GM18498 (cell line): Measurements from ENCODE around the gene CABP4.
"Not testable (repeated sequence)": the region's sequence is repeated elsewhere in the genome, so short reads cannot be mapped to it uniquely, and the experiment has no call there.

Experiments used
- ATAC-seq: cut with Tn5 transposase; IDR thresholded peaks from one replicate; pipeline ENCODE4 v1.9.1; 2021; ENCODE audit warnings: mild to moderate bottlenecking, moderate library complexity; ENCODE audit not compliant: unreplicated experiment

The CABP4 gene

DNA sequence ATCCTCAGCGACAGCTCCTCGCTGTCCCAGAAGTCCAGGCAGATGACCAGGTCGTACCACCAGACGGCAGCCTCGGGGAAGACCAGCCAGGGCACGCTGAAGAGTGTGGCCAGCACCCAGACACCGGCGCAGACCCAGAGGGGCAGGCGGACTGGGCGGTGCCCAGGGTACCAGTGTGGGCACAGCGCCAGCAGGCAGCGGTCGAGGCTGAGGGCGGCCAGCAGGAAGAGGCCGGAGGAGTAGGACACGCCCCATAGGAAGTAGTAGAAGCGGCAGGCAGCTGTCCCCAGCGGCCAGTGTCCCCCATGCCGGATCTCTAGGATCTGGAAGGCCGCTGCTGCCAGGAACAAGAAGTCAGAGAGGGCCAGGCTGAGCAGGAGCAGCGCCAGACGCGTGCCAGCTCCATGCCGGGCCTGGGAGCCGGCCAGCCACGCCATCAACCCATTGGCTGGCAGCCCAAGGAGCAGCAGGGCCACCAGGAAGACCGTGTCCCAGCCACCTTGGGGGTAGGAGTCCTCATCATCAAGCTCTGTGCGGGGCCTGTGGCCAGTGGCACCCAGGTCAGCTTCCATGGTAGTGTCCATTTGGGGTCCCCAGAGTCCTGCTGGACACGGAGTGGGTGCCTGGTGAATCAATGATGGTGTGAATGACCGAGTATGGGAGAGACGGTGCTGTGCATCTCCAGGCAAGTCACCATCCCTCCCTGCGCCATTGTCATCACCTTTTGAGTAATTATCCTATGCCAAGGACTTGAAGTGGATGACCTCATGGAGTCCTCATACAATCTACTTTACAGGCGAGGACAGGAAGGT, 2.8 kb upstream of the CABP4 start, which contains the start of gene GPR152:
TSS of gene GPR152 (minus strand) at position 589 of the 812 bp plus-strand sequence. CDS start at position 584, 5 bp downstream.
- ATAC-seq = no peak

DNA sequence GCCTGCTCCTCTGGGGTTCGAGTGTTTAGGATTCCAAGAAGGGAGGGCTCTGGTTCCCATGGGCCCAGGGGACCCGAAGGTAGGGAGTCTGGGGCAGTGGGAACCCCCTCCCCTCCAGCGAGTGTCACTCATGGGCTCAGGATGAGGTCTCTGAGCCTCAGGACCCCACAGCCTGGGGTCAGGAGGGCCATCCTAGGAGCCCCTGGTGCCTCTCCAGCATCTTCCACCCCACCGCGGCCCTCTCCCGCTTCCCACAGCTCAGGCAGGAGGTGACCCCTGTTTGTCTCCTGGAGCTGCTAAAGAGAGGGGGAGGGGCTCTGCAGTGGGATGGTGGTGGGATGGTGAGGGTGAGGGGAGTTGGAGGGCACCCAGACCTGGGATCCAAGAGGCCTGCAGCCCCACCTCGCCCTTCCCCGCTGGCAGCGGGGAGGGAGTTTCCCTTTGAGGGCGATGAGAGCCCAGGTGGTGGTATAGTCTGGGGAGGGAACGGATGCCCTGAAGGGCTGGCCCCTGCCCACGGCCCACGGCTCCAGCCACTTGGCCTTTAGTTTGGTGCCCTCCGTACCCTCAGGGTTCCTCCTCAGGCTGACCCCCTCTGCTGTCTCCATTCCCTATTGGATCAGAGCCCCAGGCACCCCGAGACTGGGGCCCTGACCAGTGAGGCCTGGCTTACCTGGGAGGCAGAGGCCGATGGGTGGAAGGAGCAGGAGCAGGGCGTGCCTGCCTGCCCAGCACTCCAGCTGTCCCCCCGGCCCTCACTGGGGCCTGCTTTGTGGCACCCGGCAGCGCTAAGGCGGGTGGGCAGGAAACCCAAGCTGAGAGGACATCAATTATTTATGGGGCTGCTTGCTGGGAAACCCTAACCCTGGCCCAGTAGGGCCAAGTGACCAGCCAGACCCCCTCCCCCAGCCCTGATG, 1.1 kb upstream of the CABP4 start:
- ATAC-seq = no peak

DNA sequence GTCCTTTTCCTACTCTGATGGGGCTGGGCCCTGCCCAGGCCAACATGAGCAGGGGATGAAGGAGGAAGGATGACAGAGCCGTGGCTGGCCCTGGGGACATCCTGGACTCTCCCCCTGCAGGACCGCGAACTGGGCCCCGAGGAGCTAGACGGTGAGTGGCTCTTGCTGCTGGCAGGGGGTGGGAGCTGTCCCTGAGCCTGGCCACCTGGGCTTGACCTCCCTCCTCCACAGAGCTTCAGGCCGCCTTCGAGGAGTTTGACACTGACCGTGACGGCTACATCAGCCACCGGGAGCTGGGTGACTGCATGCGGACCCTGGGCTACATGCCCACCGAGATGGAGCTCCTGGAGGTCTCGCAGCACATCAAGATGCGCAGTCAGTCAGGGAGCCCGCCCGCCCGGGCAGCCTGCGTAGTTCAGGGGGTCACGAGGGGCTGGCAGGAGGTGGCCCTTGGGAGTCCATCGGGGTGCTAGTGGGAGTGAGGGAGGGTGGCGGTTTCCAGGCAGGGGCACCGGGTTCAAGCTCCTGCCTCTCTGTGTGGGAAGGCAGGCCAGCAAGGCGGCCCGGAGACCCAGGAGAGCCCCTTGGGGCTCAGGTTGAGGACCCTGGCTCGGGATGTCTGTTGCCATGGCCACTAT, 1.0 kb downstream of the CABP4 start:
- no peak for ATAC-seq

DNA sequence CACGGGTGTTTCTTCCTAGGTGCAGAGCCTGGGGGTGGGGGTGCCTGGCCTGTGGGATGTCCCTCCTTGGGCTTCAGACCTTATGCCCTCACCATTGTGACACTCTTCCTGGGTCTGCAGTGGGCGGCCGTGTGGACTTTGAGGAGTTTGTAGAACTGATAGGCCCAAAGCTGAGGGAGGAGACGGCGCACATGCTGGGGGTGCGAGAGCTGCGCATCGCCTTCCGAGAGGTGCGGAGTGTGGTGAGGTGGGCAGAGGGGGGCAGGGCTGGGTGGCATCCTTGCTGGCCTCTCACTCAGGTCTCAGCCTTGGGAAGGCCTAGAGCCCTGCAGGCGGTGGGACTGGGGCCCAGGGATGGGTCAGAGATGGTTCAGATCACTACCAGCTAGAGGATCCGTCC, 2.3 kb downstream of the CABP4 start:
- no peak for ATAC-seq

DNA sequence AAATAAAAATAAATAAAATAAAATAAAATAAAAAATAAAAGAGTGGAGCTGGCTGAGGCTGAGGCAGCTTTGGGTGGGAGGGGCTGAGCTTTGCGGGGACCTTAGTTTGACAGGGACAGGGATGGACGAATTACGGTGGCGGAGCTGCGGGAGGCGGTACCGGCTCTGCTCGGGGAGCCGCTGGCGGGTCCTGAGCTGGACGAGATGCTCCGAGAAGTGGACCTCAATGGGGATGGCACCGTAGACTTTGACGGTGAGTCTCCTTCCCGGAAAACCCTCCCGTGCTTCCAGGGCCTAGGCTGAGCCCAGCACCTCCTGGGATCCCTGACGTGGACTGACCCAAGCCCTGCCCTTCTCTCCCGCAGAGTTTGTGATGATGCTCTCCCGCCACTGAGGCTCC, 3.1 kb downstream of the CABP4 start:
- no peak for ATAC-seq

DNA sequence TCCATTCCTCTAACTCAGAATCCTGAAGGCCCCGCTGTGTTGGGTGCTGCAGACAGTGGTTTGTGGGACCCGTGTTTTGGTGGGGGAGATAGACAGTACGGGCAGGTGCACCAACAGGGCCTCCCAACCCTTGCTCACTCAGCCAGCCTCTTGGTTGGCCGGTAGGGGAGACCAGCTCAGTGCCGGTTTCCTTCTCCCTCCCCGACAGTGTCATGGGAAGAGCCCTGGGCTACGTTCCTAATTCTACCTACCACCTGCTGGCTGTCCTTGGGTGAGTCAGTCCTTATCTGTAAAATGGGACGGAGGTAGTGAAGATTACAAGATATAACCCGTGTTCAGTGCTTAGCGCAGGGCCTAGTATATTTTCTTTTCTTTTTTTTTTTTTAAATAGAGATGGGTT, 8.0 kb downstream of the CABP4 start:
- no peak for ATAC-seq

DNA sequence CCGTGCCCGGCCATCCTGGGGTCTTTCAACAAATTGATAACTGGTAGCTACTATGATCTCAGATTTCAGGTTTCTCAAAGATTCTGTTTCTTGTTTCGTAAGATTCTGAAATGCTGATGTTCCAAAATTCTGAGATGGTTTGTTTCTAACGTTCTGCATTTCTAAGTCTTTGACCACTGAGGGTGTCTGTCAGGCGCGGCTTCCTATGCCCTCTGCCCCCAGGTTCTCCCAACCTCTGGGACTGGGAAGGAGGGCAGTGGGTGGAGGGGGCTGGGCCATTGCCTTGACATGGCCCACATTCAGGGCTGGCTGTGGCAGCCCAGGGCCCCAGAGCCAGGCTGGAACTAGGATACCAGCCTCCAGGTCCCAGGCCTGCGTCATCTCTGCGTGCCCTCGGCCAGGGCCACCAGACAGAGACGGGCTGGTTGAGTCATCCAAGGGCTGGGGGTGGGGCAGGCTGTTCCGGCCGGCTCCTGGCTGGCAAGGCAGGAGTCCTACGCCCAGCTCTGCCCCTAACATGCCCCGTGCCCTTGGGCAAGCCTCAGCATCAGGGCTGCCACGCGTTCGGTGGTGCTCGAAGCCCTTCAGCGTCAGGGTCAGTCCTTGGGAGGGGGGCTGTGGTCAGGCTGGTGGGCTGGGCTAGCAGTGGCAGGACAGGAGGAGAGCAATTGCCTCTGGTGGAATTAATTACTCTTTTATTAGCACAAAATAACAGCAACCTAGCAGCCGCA, 8.7 kb downstream of the CABP4 start:
- no peak for ATAC-seq

DNA sequence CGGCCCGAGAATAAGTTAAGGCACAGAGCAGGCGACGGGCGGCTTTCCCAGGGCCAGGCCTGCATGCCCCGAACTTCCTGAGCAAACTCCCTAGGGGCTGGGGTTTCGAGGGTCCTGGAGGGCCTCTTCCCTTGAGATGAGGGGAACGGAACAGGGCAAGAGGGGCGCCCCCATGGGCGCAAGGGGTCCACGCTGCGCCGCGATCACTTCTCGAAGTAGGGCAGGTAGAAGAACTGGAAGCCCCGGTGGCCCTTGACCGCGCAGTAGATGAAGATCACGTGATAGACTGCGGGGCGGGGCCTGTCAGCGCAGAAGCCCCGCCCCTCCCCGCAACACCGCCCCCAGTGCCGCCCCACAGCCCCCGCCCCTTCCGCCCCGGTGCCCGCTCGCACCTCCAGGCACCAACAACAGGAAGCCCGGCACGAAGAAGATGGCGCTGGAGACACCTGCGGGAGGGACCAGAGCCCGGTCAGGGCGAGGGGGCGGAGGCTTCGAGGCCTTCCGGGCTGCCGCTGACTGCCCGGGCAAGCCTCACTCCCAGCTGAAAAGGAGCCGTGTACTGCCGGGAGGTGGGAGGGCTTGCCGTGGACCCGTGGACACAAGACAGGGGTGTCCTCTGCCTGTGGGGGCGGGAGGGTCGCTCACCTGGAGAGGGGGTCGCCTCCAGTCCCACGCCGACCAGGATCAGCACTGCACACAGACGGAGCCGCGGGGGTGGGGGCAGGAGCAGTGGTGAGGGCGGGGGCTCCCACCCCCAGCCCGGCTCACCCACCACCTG, 9.4 kb downstream of the CABP4 start:
- ATAC-seq = peak; percentile 55

DNA sequence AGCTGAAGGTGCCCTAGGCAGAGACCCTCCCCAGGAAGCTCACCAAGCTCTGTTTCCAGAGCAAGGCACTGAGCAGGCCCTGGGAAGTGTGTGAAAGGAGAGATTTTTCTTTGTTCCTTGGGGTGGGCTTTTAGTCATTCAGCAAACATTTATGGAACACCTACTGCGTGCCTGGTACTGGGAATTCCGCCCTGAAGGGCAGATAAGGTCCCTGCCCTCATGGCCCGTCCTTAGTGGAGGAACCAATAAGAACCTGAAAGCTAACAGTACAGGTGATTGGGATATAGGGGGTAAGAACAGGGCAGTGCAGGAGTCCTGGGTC, 10.0 kb downstream of the CABP4 start:
- no peak for ATAC-seq

DNA sequence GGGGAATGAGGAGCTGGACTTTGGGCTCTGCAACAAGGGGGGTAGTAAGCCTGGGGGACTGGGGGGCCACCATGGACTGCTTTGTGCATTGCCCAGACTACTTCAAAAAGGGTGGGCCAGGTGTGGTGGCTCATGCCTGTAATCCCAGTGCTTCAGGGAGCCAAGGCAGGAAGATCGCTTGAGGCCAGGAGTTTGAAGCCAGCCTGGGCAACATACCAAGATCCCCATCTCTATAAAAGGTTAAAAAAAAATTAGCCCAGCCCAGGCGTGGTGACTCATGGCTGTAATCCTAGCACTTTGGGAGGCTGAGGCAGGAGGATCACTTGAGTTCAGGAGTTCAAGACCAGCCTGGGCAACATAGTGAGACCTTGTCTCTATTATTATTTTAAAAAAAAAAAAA, 10.4 kb downstream of the CABP4 start:
- not testable (repeated sequence) for ATAC-seq

DNA sequence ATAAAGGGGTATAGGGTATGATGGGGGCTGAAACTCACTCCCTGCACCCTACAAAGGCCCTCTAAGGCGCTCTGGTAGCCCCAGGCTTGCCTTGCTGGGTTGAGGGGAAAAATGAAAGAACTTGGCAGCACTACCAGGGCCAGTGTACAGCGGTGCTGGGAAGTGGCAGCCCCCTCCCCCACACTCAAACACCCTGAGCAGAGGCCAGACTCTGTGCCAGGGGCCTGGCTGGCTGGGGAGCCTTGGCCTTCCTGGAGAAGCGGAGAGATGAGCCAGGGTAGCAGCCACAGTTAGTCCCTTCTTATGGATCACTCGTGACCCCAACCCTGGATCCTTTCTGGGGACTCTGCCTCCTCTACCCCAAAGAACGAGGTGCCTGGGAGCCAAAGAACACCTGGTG, 11.2 kb downstream of the CABP4 start:
- ATAC-seq = no peak

DNA sequence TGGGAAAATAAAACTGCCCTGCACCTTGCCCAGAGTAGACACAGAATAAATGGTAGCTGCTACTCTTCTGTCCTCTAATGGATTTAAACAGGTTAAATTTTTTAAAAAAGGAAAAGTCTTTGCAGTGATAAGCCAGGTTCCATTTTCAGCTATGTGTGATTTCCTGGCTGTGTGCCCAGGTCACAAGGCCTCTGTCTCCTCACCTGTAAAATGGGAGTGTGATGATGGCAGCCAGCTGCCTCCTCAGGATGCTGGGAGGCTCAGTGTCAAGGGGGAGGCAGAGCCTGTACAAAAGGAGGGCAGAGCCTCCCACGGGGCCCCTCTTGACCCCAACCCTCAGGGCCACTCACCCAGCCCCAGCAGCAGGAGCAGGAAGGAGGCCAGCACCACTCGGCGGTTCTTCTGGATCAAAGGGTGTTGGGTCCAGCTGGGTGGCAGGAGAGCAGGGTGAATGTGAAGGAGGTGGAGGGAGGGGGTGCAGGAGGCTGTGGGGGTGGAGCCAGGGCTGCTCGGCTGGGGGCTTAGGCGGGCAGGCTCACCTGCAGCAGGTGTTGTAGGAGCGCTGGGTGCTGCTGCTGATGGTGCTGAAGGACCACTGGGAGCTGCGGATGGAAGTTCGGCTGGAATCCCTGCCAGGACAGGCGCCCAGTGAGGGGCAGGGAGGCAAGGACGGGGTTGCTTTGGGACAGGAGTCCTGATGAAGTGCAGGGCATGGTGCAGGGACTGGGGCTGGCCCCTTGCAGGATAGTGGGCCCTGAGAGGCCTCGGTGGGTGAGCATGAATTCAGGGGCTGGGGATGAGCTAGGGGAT, 12.0 kb downstream of the CABP4 start:
- no peak for ATAC-seq

DNA sequence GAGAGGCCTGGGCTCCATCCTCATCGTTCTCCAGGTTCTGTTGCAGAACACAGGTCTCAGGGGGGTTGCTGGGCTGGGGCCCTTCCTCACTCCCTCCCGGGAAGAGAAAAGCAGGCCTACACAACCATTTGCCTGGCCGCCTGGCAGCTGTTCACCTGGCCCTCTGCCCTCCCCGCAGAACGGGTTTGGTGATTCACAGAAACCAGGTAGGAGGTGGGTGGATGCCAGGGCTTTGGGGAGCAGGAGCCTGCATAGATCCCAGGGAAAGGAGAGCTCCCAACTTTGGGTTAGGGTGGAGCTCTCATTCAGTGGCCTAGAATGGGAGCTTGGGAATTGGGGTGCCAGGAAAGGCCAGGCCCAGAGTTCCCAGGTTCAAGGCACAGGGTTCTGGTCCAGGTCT, 12.9 kb downstream of the CABP4 start:
- ATAC-seq = no peak

DNA sequence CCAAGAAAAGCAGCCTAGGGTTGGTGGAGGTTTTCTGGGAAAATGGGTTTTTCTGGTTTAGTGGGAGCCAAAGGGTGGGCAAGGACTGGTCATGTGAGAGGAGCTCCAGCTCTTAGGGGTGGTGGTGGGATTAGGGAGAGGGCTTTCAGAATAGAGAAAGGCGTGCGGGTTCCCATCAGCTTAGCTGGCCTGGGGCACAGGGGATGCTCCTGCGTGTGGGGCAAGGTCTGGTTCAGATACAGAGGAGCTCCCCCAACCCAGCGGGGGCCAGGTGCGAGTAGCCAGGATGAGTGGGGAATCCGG, 13.3 kb downstream of the CABP4 start:
- ATAC-seq = peak; percentile 2

DNA sequence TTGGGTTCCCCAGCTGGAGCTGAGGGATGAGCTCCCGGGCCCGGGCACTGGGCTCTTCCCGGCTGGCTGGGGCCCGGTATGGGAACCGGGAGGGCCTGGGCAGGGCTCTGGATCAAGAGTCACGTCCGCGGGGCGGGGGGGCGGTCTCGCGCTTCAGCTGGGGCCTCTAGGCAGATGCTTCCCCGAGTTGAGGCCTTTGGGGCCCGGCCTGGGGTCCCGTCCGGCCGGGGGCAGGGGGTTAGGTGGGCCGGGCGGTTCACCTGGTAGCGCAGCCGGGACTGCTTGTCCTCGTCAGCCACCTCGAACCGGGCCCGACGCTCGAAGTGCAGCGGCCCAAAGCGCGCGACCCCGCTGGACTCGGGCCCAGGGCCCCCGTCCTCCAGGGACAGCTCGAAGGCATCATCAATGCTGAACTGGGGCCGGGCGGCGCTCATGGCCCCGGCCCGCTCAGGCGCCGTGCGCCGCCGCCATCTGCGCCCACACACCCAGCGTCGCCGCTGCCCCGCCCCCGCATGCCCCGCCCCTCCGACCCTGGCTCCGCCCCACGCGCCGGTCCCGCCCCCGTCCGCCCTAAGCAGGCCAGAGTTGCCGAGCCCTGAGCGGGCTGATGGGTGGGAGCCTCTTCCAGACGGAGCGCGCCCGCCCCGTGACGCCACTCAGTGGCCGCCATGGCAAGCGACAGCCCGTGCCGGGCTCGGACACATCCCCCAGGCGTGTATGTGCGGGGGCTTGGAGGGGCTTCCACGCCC, 13.8 kb downstream of the CABP4 start, which contains the start of gene TMEM134:
TSS of gene TMEM134 (minus strand) at position 493 of the 749 bp plus-strand sequence. CDS start at position 434, 59 bp downstream.
- ATAC-seq = peak; percentile 75

DNA sequence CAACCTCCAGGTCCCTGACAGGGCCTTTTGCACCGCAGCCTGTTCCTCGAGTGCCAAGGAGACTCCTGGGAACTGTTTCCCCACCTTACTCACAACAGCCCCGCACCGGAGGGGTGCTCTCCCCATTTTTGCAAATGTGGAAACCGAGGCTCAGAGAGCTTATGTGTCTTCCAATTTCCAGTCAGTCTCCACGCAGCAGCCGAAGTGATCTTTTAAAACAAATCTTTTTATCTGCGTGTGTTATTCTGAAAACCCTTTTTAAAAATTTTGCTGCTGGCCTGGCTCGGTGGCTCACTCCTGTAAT, 14.3 kb downstream of the CABP4 start:
- peak; percentile 1 for ATAC-seq

DNA sequence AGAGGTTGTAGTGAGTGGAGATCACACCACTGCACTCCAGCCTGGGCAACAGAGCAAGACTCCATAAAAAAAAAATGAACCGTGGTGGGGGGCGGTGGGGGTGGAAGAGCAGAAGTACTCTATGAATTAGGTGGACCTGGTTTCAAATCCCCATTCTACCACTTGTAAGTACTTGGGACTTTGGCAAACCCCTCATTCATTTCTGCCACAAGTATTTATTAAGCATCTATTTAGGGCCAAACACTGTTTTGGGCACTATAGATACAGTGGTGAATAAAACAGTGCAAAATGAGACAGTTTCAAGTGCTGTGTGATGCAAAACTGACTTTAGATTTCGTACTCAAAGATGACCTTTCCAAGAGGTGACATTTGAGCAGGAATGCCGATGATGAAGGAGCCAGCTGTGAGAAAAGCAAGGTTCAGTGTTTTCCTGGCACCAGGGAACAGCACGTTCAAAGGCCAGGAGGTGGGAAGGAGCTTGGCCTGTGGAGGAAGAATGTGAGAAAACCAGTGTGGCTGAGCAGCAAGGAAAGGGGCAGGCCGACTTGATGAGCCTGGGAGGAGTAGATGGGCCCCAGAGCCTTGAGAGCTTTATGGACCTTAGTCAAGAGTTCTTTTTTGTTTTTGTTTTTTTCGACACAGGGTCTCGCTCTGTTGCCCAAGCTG, 15.3 kb downstream of the CABP4 start:
- no peak for ATAC-seq

DNA sequence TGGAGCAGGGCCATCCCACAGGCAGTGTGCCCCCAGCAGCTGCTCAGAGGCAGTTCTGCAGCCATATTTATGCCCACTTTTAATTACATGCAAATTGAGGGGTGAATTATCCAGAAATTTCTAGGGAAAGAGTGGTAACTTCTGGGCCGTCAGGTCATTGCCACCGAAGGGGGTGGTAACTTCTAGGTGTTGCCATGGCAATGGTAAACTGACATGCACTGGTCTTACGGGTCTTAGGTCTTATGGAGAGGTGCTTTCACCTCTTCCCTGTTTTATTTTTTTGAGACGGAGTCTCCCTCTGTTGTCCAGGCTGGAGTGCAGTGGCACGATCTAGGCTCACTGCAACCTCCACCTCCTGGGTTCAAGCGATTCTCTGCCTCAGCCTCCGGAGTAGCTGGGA, 17.7 kb downstream of the CABP4 start:
- ATAC-seq = no peak
